ENCODE data around the gene MYL4.
A peak's percentile ranks its signal among the peaks of the same experiment; 100 is the strongest.

MYL4 gene

DNA sequence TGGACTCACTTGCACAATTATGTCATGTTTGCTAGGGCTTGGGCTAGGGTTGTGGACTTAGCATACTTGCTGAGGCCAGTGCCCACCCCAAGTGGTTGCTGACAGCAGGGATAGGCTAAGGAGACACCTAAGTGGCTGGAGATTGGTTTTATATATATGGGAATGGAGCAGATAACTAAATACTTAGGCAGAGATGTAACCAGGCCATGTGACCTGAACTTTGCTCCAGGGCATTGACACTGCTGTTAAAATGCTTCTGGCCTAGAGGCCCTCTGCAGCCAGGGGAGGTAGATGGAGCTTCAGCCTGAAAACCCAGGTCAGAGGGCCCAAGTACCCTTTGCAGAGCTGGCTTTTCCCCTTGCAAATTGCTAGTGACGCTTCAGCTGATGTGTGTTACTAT is 43.1 kb downstream of the MYL4 start:
- H3K4me3 ChIP-seq, result no peak overlapping the region
- DNase-seq (ENCODE audit: low spot score), result no peak
- TF ChIP-seq, protein P1, sequence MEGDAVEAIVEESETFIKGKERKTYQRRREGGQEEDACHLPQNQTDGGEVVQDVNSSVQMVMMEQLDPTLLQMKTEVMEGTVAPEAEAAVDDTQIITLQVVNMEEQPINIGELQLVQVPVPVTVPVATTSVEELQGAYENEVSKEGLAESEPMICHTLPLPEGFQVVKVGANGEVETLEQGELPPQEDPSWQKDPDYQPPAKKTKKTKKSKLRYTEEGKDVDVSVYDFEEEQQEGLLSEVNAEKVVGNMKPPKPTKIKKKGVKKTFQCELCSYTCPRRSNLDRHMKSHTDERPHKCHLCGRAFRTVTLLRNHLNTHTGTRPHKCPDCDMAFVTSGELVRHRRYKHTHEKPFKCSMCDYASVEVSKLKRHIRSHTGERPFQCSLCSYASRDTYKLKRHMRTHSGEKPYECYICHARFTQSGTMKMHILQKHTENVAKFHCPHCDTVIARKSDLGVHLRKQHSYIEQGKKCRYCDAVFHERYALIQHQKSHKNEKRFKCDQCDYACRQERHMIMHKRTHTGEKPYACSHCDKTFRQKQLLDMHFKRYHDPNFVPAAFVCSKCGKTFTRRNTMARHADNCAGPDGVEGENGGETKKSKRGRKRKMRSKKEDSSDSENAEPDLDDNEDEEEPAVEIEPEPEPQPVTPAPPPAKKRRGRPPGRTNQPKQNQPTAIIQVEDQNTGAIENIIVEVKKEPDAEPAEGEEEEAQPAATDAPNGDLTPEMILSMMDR (IDR thresholded peaks at IDR 0.05), result no peak
- H3K27ac ChIP-seq, result peak overlapping the region in 1 of 2 donors; percentile 36

DNA sequence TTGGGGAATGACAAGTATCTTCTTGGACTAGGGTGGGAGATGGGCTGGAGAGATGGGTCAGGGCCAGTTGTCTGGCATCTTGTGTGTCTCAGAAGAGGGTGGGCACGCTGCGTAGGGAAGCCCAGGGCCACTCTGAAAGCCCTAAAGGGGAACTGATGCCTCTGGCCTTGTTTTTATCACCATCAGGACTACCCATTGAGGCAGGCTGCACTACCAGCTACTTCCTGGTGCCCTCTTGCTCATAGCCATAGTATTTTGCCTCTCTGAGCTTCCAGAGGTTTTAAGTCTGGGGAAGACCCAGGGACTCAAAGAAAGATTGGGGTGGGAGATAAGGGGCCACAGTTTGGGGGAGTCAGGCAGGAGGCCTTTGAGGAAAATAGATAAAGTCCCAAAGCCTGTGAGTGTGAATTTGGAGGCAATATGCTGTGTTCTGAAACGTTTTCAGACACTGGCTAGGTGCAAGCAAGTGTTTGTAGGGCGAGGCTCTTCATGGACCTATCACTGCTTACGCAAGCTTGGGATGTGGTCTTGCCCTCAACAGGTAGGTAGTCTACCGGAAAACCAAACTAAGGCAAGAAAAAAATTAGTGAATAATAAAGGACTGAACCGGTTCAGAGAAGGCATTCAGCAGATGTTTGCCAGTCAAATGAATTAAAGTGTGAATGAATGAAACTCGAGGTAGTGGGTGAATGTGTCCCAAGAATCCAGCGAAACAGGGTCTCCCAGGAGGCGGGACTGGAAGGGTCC is 43.8 kb downstream of the MYL4 start:
- Histone ChIP-seq H3K27ac (peak overlapping the region; percentile 85 to 97), H3K4me3 (peak overlapping the region; percentile 97)
- DNase-seq (ENCODE audit: low spot score), result no peak
- TF ChIP-seq, protein P1 (IDR thresholded peaks at IDR 0.05), result no peak

DNA sequence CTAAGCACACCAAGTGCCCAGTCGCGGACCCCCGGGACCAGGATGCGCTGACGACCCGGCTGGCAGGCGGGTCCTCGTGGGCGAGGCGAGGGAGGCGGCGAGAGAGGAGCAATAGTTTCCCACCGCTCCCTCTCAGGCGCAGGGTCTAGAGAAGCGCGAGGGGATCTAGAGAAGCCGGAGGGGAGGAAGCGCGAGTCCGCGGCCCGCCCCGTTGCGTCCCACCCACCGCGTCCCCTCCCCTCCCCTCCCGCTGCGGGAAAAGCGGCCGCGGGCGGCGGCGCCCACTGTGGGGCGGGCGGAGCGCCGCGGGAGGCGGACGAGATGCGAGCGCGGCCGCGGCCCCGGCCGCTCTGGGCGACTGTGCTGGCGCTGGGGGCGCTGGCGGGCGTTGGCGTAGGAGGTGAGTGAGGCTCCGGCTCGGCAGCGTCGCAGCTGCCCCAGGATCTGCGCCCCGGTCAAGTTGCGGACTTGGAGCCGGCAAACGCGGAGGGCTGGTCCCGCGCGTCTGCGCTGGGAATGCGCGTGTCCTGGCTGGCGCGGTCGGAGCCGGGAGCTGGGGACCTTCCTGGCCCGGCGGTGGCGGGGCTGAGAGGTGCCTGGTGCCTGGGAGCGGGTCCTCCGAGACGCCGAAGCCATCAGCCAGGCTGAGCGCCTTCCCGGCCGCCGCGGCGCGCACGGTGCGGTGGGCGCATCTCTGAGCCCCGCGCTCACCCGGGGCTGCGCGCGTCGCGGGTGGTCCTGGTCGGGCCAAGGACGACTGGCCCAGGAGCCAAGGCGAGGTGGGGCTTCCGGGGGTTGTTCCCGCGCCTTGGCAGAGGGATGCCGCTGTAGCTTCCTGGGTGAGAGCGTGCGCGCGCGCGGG is 44.6 kb downstream of the MYL4 start, which contains the start of gene ITGB3:
Gene ITGB3 (plus strand): TSS at position 287 of the 862 bp plus-strand sequence. CDS start 35 bp downstream, at position 322.
- H3K4me3 ChIP-seq, result peak within 1 kb of the TSS; percentile 97
- H3K27ac ChIP-seq, result peak within 1 kb of the TSS; percentile 85 to 97
- DNase-seq (ENCODE audit: low spot score), result no peak
- TF ChIP-seq, protein P1 (IDR thresholded peaks at IDR 0.05), result no peak

DNA sequence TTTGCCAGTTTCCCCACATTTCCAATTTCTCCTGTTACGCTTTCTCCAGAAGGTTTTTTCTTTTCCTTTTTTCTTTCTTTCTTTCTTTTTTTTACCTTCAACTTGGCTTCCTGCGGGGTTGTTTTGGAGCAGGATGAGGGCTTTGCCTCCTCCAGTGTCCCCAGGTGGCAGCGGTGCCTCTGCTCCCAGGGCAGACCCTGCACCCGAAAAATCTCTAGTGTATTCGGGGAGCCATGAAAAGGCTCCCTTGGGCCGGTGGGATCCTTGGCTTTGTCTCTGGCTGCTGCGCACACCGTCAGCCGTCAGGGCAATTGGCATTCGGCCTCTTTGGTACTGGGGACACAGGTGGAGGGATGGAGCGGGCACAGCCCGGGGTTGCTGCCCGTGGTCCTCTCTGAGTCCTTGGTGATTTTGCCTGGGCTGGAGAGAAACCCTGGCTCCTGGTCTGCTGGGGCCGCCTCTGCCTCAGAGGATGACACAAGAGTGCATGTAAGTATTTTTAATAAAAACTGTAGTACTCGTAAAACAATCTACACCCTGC is 45.3 kb downstream of the MYL4 start:
- peak overlapping the region; percentile 85 to 97 for H3K27ac ChIP-seq
- DNase-seq (ENCODE audit: low spot score), result no peak
- TF ChIP-seq, protein P1 (IDR thresholded peaks at IDR 0.05), result no peak

DNA sequence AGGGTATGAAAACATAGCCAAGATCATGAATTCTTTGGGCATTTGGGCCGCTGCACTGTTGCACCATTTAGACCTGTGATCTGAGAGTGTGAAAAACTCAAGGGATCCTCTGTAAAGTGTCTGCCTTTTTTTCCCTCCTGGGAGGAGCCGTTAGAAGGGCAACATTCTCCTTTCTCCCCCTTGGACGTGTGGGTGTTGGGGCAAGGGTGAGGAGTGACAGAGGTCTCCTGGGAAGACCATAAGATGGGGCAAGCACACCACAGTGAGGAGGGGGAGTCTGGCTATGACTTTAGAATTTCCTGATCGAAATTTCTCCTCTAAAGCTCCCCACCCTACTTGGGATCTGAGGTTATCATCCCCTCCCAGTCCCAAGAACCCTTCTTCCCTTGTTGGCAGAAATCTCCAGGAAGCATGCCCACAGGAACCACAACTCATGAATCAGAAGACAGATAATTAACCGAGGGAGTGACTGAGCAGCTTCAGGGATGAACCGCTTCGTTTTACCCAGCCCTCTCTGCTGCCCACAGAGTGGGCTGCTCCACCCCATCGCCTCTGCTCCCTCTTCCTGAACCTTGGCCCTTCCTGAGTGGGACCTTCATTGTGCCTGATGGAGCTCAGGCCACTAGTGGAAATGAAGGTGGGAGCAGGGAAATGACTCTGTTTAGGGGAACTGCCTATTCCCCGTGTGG is 48.6 kb downstream of the MYL4 start:
- no peak for DNase-seq (ENCODE audit: low spot score)
- TF ChIP-seq, protein P1 (IDR thresholded peaks at IDR 0.05), result no peak
- H3K27ac ChIP-seq, result peak overlapping the region in 1 of 2 donors; percentile 73
- H3K4me3 ChIP-seq, result peak overlapping the region; percentile 36

More for the DNA sequence above, 45.3 kb downstream of the MYL4 start:
- peak overlapping the region; percentile 97 for H3K4me3 ChIP-seq

DNA sequence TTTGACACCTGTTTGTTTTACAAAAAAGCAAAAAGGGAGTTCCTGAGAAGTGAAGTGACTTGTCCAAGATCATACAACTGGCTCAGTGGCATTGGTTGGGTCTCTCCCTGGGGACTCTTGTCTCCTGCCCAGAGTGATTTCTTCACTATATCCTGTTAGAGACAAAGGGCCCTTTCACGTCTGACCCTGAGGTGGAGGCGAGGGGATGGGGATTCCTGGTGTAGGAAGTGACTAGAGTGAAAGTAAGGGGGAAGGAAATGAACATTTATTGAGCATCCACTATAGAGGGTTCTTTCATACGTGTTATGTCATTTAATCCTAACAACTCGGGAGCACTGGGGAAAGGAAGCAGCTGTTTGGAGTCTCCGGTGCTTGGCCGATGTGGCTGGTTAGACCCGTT is 53.4 kb downstream of the MYL4 start:
- Histone ChIP-seq H3K27ac (no peak overlapping the region), H3K4me3 (no peak overlapping the region)
- TF ChIP-seq, protein P1 (IDR thresholded peaks at IDR 0.05), result no peak
- no peak for DNase-seq (ENCODE audit: low spot score)

Measured in coronary artery (tissue), 2 donors.